ENCODE results near the gene LRP8. TPM values are rescaled to one million over a fixed set of nuclear protein-coding genes. Genes with fewer than 3 reads are reported as not detected.
A peak's percentile ranks its signal among the peaks of the same experiment; 100 is the strongest.

Gene LRP8
- polyA plus RNA-seq, 1 of the 3 experiments (the other 2 are of a cell fraction): 19.9 TPM

DNA sequence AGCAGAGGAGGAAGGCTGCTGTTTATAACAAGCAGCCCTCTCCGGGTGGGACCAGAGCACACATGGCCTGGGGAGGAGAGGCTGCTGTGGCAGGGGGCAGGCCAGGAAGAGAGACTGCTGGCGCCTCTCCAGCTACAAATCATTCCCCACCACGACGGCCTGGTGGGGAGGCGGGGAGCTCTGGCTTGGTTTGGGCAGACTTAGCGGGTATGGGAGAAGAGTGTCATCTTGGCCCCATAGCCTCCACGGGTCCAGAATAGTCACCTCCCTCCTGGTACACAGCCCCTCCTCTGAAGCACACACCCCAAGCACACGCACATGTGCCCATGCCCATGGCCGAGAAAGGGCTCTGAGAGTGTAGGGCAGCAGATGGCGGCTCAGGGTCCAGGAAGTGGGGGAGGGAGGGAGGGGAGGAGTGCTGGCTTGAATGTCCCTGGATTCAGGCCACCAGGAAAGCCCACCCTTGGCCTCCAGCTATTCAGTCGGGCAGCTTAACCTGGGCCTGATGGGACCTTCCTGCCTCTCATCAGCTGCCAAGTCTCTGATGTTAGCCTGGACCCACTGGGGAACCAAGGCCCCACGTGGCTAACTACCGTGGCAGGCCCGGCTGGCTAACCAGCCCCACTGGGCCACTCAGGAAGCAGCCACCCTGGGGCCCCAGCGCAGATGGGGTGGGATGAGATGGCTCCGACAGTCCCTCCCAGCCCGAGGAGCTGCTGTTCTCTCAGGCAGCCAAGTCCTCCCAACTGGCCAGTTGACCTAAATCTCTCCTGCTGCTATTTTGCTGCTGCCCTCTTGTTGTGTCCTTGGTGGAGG is 10.9 kb downstream of the LRP8 start:
- no peak overlapping the region for H3K4me2 ChIP-seq
- H3F3A ChIP-seq (replicated peaks; ENCODE audit: insufficient read depth): no peaks in the 10 kb centered on the region
- no peaks in the 10 kb centered on the region for H3K9me2 ChIP-seq
- DNase-seq: peak; percentile 92
- no peaks in the 10 kb centered on the region for H3K27me3 ChIP-seq (ENCODE audit: insufficient read depth)
- TF ChIP-seq, protein P1, sequence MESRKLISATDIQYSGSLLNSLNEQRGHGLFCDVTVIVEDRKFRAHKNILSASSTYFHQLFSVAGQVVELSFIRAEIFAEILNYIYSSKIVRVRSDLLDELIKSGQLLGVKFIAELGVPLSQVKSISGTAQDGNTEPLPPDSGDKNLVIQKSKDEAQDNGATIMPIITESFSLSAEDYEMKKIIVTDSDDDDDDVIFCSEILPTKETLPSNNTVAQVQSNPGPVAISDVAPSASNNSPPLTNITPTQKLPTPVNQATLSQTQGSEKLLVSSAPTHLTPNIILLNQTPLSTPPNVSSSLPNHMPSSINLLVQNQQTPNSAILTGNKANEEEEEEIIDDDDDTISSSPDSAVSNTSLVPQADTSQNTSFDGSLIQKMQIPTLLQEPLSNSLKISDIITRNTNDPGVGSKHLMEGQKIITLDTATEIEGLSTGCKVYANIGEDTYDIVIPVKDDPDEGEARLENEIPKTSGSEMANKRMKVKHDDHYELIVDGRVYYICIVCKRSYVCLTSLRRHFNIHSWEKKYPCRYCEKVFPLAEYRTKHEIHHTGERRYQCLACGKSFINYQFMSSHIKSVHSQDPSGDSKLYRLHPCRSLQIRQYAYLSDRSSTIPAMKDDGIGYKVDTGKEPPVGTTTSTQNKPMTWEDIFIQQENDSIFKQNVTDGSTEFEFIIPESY (IDR thresholded peaks at IDR 0.05; ENCODE audit: borderline replicate concordance, low read depth): no peak
- peak; percentile 86 for TF ChIP-seq MXI1 (IDR thresholded peaks at IDR 0.05; ENCODE audit: low read depth, low read length)
- peak in 1 of 2 experiments; percentile 56; a peak in 2 of 4 replicates for TF ChIP-seq EP300 (IDR thresholded peaks at IDR 0.05; ENCODE audit: borderline replicate concordance in 1 of 2, low read depth in 1 of 2, low read length in 1 of 2)
- no peak for TF ChIP-seq FOSL2 (IDR thresholded peaks at IDR 0.05; ENCODE audit: borderline replicate concordance, low read depth)
- TF ChIP-seq CHD2 (IDR thresholded peaks at IDR 0.05; ENCODE audit: low read length, partially characterized antibody): peak; percentile 47
- TF ChIP-seq EZH2phosphoT487 (IDR thresholded peaks at IDR 0.05; ENCODE audit: borderline replicate concordance, low read depth): no peak
- no peak for TF ChIP-seq NRF1 (IDR thresholded peaks at IDR 0.05; ENCODE audit: low read depth, low read length)
- TF ChIP-seq, protein P2, sequence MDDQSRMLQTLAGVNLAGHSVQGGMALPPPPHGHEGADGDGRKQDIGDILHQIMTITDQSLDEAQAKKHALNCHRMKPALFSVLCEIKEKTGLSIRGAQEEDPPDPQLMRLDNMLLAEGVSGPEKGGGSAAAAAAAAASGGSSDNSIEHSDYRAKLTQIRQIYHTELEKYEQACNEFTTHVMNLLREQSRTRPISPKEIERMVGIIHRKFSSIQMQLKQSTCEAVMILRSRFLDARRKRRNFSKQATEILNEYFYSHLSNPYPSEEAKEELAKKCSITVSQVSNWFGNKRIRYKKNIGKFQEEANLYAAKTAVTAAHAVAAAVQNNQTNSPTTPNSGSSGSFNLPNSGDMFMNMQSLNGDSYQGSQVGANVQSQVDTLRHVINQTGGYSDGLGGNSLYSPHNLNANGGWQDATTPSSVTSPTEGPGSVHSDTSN (IDR thresholded peaks at IDR 0.05): no peak
- no peak; the same call in 1 of the 2 replicates for TF ChIP-seq SMC3 (IDR thresholded peaks at IDR 0.05; ENCODE audit: low read depth, low read length)
- no peak for TF ChIP-seq TCF12 (IDR thresholded peaks at IDR 0.05)
- no peaks in the 10 kb centered on the region for H3K9me3 ChIP-seq
- WGBS (ENCODE audit: low lambda C conversion rate): 59% methylated on average over 13 of the region's 17 CpGs
- H3K36me3 ChIP-seq (replicated peaks in 1 of 2; ENCODE audit: control insufficient read depth in 1 of 2, insufficient read depth in 2 of 2, low read length in 1 of 2): no peaks in the 10 kb centered on the region
- no peak overlapping the region for H3K9ac ChIP-seq
- ChIA-PET POLR2A (interaction anchor here (0.6 to 2.6 kb wide), 15 partner anchors 10 to 1382 kb away, joined by 3 to 13 read pairs (median 3); partner anchors contain the start of genes LRP8, MAGOH and TUT4), CTCF (interaction anchor here (1.0 to 4.1 kb wide), 14 partner anchors 10 to 79 kb away, joined by 3 to 27 read pairs (median 4); no protein-coding TSS in a partner anchor)
- H2AFZ ChIP-seq (ENCODE audit: low read depth): no peak overlapping the region
- no peaks in the 10 kb centered on the region for H3K79me2 ChIP-seq (ENCODE audit: insufficient read depth)
- H3K4me1 ChIP-seq (ENCODE audit: control insufficient read depth in 1 of 2, insufficient read depth in 2 of 2, low read depth in 1 of 2, low read length in 1 of 2): peaks cover 0 to 89% of the 10 kb centered on the region in 2 experiments; a peak in 2 of 4 replicates
- peak overlapping the region in 1 of 2 experiments; percentile 100; a peak in 2 of 4 replicates for H3K27ac ChIP-seq (ENCODE audit: low read depth in 2 of 2, low read length in 1 of 2)
- H3K4me3 ChIP-seq (ENCODE audit: low read depth in 2 of 2, low read length in 1 of 2): no peak overlapping the region
- no peaks in the 10 kb centered on the region for H4K20me1 ChIP-seq (ENCODE audit: insufficient read depth)

DNA sequence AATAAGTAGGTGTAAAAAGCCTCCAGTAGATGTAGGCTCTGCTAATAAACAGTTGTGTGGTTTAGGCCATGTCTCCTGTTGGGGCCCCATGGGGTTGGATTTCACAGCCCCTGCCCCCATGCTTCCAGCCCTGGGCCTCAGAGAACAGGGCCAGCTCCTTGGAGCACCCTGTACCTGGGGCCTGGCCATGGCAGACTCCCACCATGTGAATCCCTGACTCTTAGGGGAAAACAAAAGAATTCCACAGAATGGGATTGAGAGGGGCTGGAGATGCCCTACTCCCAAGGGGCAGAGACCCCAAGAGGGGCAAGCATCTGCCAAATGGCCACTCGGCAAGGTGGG is 11.5 kb downstream of the LRP8 start:
- Histone ChIP-seq H2AFZ (ENCODE audit: low read depth) (no peak overlapping the region), H4K20me1 (ENCODE audit: insufficient read depth) (no peaks in the 10 kb centered on the region), H3K9me2 (no peaks in the 10 kb centered on the region), H3K9ac (no peak overlapping the region), H3K9me3 (no peaks in the 10 kb centered on the region), H3K4me3 (ENCODE audit: low read depth in 2 of 2, low read length in 1 of 2) (no peak overlapping the region), H3K4me1 (ENCODE audit: control insufficient read depth in 1 of 2, insufficient read depth in 2 of 2, low read depth in 1 of 2, low read length in 1 of 2) (peaks cover 0 to 88% of the 10 kb centered on the region in 2 experiments; a peak in 2 of 4 replicates), H3K4me2 (no peak overlapping the region), H3K27ac (ENCODE audit: low read depth in 2 of 2, low read length in 1 of 2) (peak overlapping the region; percentile 28 to 100; a peak in 3 of 4 replicates), H3K79me2 (ENCODE audit: insufficient read depth) (no peaks in the 10 kb centered on the region), H3K27me3 (ENCODE audit: insufficient read depth) (no peaks in the 10 kb centered on the region), H3K36me3 (replicated peaks in 1 of 2; ENCODE audit: control insufficient read depth in 1 of 2, insufficient read depth in 2 of 2, low read length in 1 of 2) (no peaks in the 10 kb centered on the region), H3F3A (replicated peaks; ENCODE audit: insufficient read depth) (no peaks in the 10 kb centered on the region)
- WGBS (ENCODE audit: low lambda C conversion rate): 50% methylated on average over 1 of the region's 1 CpG
- ChIA-PET CTCF (interaction anchor here (1.0 to 4.1 kb wide), 11 partner anchors 11 to 75 kb away, joined by 3 to 27 read pairs (median 5); no protein-coding TSS in a partner anchor), POLR2A (interaction anchor here (0.6 to 2.6 kb wide), 12 partner anchors 10 to 1382 kb away, joined by 3 to 13 read pairs (median 3); partner anchors contain the start of genes LRP8, MAGOH and TUT4)
- no peak for DNase-seq
- TF ChIP-seq SMC3 (IDR thresholded peaks at IDR 0.05; ENCODE audit: low read depth, low read length): no peak
- no peak for TF ChIP-seq GATA2 (CRISPR knock-in tag; IDR thresholded peaks at IDR 0.05)
- no peak for TF ChIP-seq ELF1 (IDR thresholded peaks at IDR 0.05)
- no peak for TF ChIP-seq GABPA (IDR thresholded peaks at IDR 0.05; ENCODE audit: low read depth)
- TF ChIP-seq RCOR1 (IDR thresholded peaks at IDR 0.05; ENCODE audit: low read length): no peak
- TF ChIP-seq FOXM1 (IDR thresholded peaks at IDR 0.05; ENCODE audit: low read depth): no peak
- TF ChIP-seq, protein P3, sequence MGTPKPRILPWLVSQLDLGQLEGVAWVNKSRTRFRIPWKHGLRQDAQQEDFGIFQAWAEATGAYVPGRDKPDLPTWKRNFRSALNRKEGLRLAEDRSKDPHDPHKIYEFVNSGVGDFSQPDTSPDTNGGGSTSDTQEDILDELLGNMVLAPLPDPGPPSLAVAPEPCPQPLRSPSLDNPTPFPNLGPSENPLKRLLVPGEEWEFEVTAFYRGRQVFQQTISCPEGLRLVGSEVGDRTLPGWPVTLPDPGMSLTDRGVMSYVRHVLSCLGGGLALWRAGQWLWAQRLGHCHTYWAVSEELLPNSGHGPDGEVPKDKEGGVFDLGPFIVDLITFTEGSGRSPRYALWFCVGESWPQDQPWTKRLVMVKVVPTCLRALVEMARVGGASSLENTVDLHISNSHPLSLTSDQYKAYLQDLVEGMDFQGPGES (IDR thresholded peaks at IDR 0.05; ENCODE audit: low read depth, low read length): no peak
- TF ChIP-seq, protein P4, sequence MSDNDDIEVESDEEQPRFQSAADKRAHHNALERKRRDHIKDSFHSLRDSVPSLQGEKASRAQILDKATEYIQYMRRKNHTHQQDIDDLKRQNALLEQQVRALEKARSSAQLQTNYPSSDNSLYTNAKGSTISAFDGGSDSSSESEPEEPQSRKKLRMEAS (IDR thresholded peaks at IDR 0.05; ENCODE audit: low read depth): no peak
- no peak for TF ChIP-seq TAF1 (IDR thresholded peaks at IDR 0.05; ENCODE audit: borderline replicate concordance, low read depth, low read length)

Data from SK-N-SH (cell line).